22Rv1 (cell line): ENCODE measurements around the gene EPAS1.

Experiments
- CTCF ChIP-seq: fragments of 450-650 bp; IDR thresholded peaks from 2 replicates; pipeline ENCODE4 v1.5.1; 2017; ENCODE audit warnings: mild to moderate bottlenecking
- ZFX ChIP-seq: fragments of 450-650 bp; IDR thresholded peaks from 2 replicates; pipeline ENCODE4 v1.6.1; 2017; ENCODE audit warnings: antibody characterized with exemption, borderline replicate concordance

- TF ChIP-seq CTCF (no peak), ZFX (no peak)
Observed at GRCh38 chr2:46270384-46270783, 26.8 kb upstream of the EPAS1 start.
